PC-9 (cell line): Measurements from ENCODE around the gene ANO2. TPM values are rescaled to one million over a fixed set of nuclear protein-coding genes. Genes with fewer than 3 reads are reported as not detected.

ENCODE experiments used
- BruUV-seq: library from RNA; stranded (reverse); fragments of 400-500 nt; replicated peaks from 2 replicates; lab custom pipeline; 2021; lab: Mats Ljungman, UMichigan
- CTCF ChIA-PET: fragments of 300-600 bp; sonication (Branson Sonifier 250); formaldehyde crosslinking; loops from one replicate; lab custom pipeline; 2022; ENCODE audit warnings: antibody characterized with exemption; lab: Charles Lee
- POLR2A ChIA-PET: fragments of 300-600 bp; sonication (Branson Sonifier 250); formaldehyde crosslinking; loops from one replicate; lab custom pipeline; 2022; ENCODE audit warnings: antibody characterized with exemption; ENCODE audit not compliant: unreplicated experiment; lab: Charles Lee
- DNase-seq, 2 experiments: peaks; one replicate each; pipeline versions ENCODE4 v3.0.0 to v3.0.0-alpha.2; 2015 to 2022; ENCODE audit warnings: mixed read lengths in 1 of 2
- H2AFZ ChIP-seq: fragments of 200-600 bp; sonication (generic); 2 replicates; pipeline ENCODE4 v1.8.1; 2017; ENCODE audit warnings: antibody characterized with exemption
- H3F3A ChIP-seq: fragments of 200-600 bp; sonication (generic); 2 replicates; pipeline ENCODE4 v1.8.1; 2017; ENCODE audit warnings: antibody characterized with exemption, mild to moderate bottlenecking, low read depth; ENCODE audit not compliant: insufficient read depth
- H3K27ac ChIP-seq: fragments of 200-600 bp; sonication (generic); 2 replicates; pipeline ENCODE4 v1.6.1; 2016; ENCODE audit warnings: mixed run types
- H3K27me3 ChIP-seq: fragments of 200-600 bp; sonication (generic); 2 replicates; pipeline ENCODE4 v1.6.1; 2016; ENCODE audit warnings: low read depth, mixed run types; ENCODE audit not compliant: insufficient read depth
- H3K36me3 ChIP-seq: fragments of 200-600 bp; sonication (generic); 2 replicates; pipeline ENCODE4 v1.6.1; 2016; ENCODE audit warnings: low read depth, mixed run types
- H3K4me1 ChIP-seq: fragments of 200-600 bp; sonication (generic); replicated peaks from 2 replicates; pipeline ENCODE4 v1.6.1; 2016; ENCODE audit warnings: mixed run types; ENCODE audit not compliant: insufficient read depth
- H3K4me2 ChIP-seq: fragments of 200-600 bp; sonication (generic); 2 replicates; pipeline ENCODE4 v1.6.1; 2017; ENCODE audit warnings: mixed run types
- H3K4me3 ChIP-seq: fragments of 200-600 bp; sonication (generic); 2 replicates; pipeline ENCODE4 v1.6.1; 2016; ENCODE audit warnings: mixed run types
- H3K79me2 ChIP-seq: fragments of 200-600 bp; sonication (generic); 2 replicates; pipeline ENCODE4 v1.6.1; 2017; ENCODE audit warnings: low read depth, mixed run types
- H3K9me2 ChIP-seq: fragments of 200-600 bp; sonication (generic); 2 replicates; pipeline ENCODE4 v1.8.1; 2017; ENCODE audit warnings: mild to moderate bottlenecking; ENCODE audit not compliant: insufficient read depth
- H3K9me3 ChIP-seq: fragments of 200-600 bp; sonication (generic); 2 replicates; pipeline ENCODE4 v1.8.1; 2016; ENCODE audit warnings: low read depth; ENCODE audit not compliant: insufficient read depth
- H4K20me1 ChIP-seq: fragments of 200-600 bp; sonication (generic); 2 replicates; pipeline ENCODE4 v1.8.1; 2017; ENCODE audit not compliant: insufficient read depth
- EZH2 ChIP-seq: fragments of 200-600 bp; sonication (generic); IDR thresholded peaks from 2 replicates; pipeline ENCODE4 v1.8.0; 2017; ENCODE audit warnings: antibody characterized with exemption, low read depth
- intact Hi-C: fragments of 100-400 bp; cut with micrococcal nuclease; formaldehyde crosslinking; loops from one replicate; pipeline ENCODE4 v1.10.0; 2022; ENCODE audit not compliant: unreplicated experiment
- total RNA-seq: library from RNA; stranded (reverse); gene quantifications from 2 replicates; pipeline ENCODE4 v1.2.3, GENCODE V29; 2021
- TF ChIP-seq, protein P1 (sequence below): fragments of 200-600 bp; sonication (generic); conservative IDR thresholded peaks from 2 replicates; pipeline ENCODE4 v1.6.1; 2017; ENCODE audit warnings: mixed run types, antibody characterized with exemption, mild to moderate bottlenecking, moderate library complexity

ANO2 gene
- total RNA-seq, 1 experiment from 2014 or later, result not detected

DNA sequence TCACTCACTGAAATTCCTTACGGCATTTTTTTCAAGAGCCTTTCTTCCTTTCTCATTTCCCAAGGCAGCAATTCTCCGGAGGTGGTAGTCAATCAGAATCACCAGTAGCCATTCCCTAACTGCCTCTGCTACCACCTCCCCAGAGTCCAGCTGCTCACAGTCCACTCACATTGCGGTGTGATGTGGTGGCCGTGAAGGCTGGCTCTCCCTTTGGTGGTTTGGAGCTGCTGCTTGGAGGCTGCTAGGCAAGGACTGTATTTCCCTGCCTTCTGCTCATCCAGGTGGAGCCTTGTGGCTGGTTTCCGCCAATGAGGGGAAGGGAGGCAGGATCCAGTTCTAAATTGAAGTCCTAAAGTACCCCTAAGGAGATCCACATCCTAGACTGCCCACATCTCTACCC, 222.0 kb downstream of the ANO2 start:
- Histone ChIP-seq H3K27ac (no peak overlapping the region), H3K9me2 (no peaks in the 10 kb centered on the region), H3F3A (no peaks in the 10 kb centered on the region), H3K4me2 (no peak overlapping the region), H3K4me1 (no peaks in the 10 kb centered on the region), H4K20me1 (no peaks in the 10 kb centered on the region), H2AFZ (no peak overlapping the region), H3K9me3 (no peaks in the 10 kb centered on the region), H3K4me3 (no peak overlapping the region), H3K27me3 (peaks cover 94% of the 10 kb centered on the region), H3K79me2 (no peaks in the 10 kb centered on the region), H3K36me3 (no peaks in the 10 kb centered on the region)
- ChIA-PET POLR2A (no interaction called here), CTCF (no interaction called here)
- no peak for DNase-seq
- intact Hi-C loops, result no loop called here
- no TSS peak for BruUV-seq
- TF ChIP-seq, protein P1, sequence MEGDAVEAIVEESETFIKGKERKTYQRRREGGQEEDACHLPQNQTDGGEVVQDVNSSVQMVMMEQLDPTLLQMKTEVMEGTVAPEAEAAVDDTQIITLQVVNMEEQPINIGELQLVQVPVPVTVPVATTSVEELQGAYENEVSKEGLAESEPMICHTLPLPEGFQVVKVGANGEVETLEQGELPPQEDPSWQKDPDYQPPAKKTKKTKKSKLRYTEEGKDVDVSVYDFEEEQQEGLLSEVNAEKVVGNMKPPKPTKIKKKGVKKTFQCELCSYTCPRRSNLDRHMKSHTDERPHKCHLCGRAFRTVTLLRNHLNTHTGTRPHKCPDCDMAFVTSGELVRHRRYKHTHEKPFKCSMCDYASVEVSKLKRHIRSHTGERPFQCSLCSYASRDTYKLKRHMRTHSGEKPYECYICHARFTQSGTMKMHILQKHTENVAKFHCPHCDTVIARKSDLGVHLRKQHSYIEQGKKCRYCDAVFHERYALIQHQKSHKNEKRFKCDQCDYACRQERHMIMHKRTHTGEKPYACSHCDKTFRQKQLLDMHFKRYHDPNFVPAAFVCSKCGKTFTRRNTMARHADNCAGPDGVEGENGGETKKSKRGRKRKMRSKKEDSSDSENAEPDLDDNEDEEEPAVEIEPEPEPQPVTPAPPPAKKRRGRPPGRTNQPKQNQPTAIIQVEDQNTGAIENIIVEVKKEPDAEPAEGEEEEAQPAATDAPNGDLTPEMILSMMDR, result no peak
- TF ChIP-seq EZH2, result no peak

DNA sequence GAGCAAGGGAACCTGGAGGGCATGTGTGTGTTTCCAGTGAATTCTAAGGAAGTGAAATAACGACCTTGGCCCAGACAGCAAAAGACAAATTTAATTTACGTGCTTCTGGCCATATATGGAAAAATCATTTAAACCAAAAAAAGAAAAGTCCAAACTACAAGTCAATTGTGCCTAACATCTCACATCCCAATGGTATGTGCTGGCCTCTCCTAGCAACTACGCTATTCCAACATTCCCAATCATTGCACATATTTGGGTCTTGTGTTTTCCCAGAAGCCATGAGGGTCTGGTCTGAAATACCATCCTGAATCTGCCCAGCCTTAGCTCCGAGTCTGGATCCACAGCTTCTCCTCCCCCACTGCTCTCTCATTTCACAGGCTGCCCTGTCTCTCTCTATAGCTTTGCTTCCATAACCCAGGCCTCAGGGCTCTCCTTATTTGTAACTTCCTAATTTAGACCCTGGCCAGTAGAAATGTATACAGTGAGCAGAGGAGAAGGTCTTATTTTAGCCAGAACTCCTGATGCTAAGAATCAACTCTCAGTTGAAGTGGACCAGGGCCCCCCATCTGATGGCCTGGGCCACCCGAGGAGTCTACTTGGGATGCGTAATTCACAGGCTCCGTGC, 224.6 kb downstream of the ANO2 start:
- no peak for DNase-seq
- Histone ChIP-seq H3K79me2 (no peaks in the 10 kb centered on the region), H3K4me1 (no peaks in the 10 kb centered on the region), H3F3A (no peaks in the 10 kb centered on the region), H3K36me3 (no peaks in the 10 kb centered on the region), H3K4me3 (no peak overlapping the region), H3K4me2 (no peak overlapping the region), H3K9me3 (no peaks in the 10 kb centered on the region), H3K9me2 (no peaks in the 10 kb centered on the region), H3K27ac (no peak overlapping the region), H3K27me3 (peaks cover 85% of the 10 kb centered on the region), H4K20me1 (no peaks in the 10 kb centered on the region), H2AFZ (no peak overlapping the region)
- CTCF ChIA-PET, result no interaction called here
- intact Hi-C loops, result no loop called here
- POLR2A ChIA-PET, result no interaction called here
- BruUV-seq, result no TSS peak
- TF ChIP-seq EZH2, result no peak

DNA sequence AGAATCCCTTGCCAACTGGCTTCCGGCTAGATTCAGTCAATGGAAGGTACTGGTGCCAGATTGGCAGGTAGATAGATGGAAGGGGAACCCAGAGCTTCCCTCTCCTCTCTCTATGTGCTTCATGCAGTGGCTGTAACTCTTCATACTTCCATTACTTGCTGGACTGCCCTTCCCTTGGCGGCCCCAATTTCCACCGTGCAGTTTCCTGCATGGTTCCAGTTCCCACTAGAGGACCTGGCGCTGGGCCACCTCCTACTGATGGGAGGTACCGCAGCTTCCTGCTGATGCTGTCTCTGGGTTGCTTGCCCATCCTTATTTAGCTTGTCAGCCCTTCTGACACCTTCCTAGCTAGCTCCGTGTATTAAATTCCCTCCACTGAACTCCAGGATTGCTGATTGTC, 226.4 kb downstream of the ANO2 start:
- CTCF ChIA-PET, result no interaction called here
- H3K79me2 ChIP-seq, result no peaks in the 10 kb centered on the region

More for the DNA sequence above, 226.4 kb downstream of the ANO2 start:
- no peak for DNase-seq
- intact Hi-C loops, result no loop called here
- H3K4me3 ChIP-seq, result no peak overlapping the region
- H2AFZ ChIP-seq, result no peak overlapping the region
- H4K20me1 ChIP-seq, result no peaks in the 10 kb centered on the region
- H3K27me3 ChIP-seq, result peaks cover 85% of the 10 kb centered on the region
- H3K36me3 ChIP-seq, result no peaks in the 10 kb centered on the region
- TF ChIP-seq EZH2, result no peak
- TF ChIP-seq, protein P1, result no peak
- H3F3A ChIP-seq, result no peaks in the 10 kb centered on the region
- no peaks in the 10 kb centered on the region for H3K4me1 ChIP-seq
- no peaks in the 10 kb centered on the region for H3K9me3 ChIP-seq
- H3K27ac ChIP-seq, result no peak overlapping the region
- H3K4me2 ChIP-seq, result no peak overlapping the region
- POLR2A ChIA-PET, result no interaction called here
- no TSS peak for BruUV-seq
- H3K9me2 ChIP-seq, result no peaks in the 10 kb centered on the region
